Tibial nerve (tissue), 3 donors: ENCODE data around the gene ADRA2C.

ENCODE experiments used
- CTCF ChIP-seq, 5 experiments: fragments of 200-600 bp in 3 of 5; fragments of 450-650 bp in 2 of 5; sonication (generic) in 3 of 5; IDR thresholded peaks; one replicate each; pipeline ENCODE4 v1.5.1; 2016 to 2019; ENCODE audit warnings: antibody characterized with exemption in 5 of 5, mild to moderate bottlenecking in 3 of 5, moderate library complexity in 2 of 5
- POLR2A ChIP-seq, 2 donors: fragments of 450-650 bp; IDR thresholded peaks; one replicate each; pipeline ENCODE4 v1.6.1; 2017; ENCODE audit warnings: antibody characterized with exemption in 2 of 2, mild to moderate bottlenecking in 2 of 2, moderate library complexity in 2 of 2

- TF ChIP-seq CTCF (IDR thresholded peaks at IDR 0.05), result no peak
- TF ChIP-seq POLR2A (IDR thresholded peaks at IDR 0.05), result no peak
These were observed 17.1 kb upstream of the ADRA2C start for GRCh38 chr4:3749081-3749480.
